Right lung (tissue), 5 donors: ENCODE data around the gene SLF2. TPM values are rescaled to one million over a fixed set of nuclear protein-coding genes. Genes with fewer than 3 reads are reported as not detected.
"Not testable (repeated sequence)": the region's sequence is repeated elsewhere in the genome, so short reads cannot be mapped to it uniquely, and the experiment has no call there.

Experiments
- DNase-seq, 2 donors: peaks; one replicate each; pipeline ENCODE4 v3.0.0-alpha.2; 2013
- polyA plus RNA-seq, 5 donors: library from polyadenylated mRNA; unstranded; fragments of 120-200 nt; gene quantifications; one replicate each; pipeline versions ENCODE4 v1.2.1 to v1.2.3, GENCODE V29; 2013; ENCODE audit warnings: inconsistent platforms in 1 of 5, low replicate concordance in 1 of 5; ENCODE audit not compliant: insufficient read length in 5 of 5, insufficient read depth in 1 of 5

The SLF2 gene
- polyA plus RNA-seq, 5 donors: 47.4 to 70.5 (median 57.0) TPM

DNA sequence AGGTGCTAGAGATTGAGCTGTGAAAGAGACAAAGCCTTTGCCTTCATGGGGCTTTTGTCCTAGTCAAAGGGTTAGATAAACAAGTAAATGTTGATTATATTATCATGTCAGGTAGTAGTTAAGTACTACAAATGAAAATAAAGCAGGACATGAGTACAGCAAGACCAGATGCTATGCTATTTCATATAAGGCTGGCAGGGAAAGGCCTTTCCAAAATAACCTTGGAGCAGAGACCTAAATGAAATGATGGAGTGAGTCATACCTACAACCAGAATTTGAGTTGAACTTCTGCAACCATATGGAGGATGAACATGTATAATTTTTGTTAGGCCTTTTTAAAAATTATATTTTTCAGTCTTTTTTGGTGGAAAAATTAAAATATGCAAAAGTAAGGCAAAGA lies 33.0 kb downstream of the SLF2 start:
- DNase-seq: no peak

DNA sequence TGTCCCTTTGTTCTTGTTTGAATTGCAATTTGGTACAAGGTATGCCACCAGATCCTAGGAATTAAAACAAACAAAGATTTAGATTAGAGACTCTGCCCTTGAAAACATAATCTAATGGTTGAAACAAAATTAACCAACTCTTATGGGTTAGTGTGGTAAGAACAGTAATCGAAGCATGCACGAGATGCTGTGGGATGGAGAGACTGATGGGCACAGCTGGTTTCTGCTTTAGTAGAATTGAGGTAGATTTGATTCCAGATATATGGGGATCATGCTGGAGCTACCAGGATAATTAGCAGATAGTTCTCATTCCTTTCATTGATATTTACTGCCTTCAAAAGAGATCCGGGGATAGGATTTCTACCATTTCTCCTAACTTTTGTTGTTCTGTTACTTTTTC lies 36.2 kb downstream of the SLF2 start:
- DNase-seq: no peak

DNA sequence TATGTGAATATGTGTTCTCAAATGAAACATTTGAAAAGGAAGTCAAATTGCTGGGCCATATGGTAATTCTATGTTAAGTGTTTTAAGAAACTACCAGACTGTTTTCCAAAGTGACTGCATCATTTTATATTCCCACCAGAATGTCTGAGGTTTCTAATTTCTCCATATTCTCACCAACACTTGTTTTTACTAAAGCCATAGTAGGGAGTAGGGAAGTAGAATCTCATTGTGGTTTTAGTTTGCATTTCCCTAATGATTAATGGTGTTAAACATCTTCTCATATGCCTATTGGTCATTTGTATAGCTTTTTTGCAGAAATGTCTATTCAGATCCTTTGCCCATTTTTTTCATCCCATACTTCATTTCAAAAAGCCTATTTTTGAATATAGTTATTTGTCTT lies 47.5 kb downstream of the SLF2 start:
- DNase-seq: no peak

DNA sequence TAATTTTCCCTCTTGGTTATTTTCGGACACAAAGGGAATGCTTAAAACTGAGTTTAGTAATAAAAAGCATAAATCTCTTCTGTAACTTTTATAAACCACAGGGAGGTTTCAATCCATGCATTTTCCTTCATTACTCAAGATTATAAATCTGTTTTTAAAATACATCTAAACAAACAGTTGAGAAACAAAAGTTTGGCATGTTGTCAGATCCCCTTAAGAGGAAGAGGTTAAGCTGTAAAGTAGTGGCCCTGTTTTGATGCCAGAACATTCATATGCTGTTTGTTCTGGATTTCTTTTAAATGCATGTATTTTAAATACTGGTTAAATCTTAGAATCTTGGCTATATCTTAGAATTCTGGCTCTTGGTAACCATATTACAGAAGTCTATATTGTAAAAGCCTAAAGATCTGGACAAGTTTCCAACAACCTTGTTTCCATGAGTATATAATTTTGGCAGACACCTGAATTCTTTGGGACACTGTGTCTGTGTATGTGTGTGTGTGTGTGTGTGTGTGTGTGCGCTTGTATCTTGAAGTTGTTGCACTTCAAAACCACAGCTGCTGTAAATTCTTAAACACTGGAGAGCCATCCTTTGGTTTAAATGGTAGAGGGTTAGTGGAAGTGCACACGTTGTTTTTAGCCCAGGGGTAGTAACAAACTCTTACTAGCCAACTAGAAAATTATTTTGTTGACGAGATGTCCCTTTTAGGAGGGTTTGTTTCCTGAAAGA lies 49.8 kb downstream of the SLF2 start:
- peak in 1 of 2 donors; percentile 17 for DNase-seq

DNA sequence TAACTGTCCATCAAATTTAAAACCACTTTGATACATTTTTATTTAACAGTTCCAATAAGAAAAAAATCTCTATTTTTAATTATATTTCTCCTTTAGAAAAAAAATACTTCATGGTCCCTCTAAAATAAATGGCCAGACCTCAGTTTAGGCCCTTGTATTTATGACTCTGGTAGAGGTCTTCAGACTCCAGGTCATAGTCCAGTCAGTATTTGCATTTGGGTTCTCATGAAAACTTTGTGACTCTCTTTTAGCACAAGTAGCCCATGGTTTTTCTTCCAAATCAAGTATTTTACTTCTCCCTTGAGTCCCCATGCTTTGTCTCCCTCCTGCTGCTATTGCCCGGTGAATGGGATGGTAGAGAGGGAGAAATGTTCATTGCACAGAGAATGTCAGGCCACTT lies 51.1 kb downstream of the SLF2 start:
- no peak for DNase-seq

DNA sequence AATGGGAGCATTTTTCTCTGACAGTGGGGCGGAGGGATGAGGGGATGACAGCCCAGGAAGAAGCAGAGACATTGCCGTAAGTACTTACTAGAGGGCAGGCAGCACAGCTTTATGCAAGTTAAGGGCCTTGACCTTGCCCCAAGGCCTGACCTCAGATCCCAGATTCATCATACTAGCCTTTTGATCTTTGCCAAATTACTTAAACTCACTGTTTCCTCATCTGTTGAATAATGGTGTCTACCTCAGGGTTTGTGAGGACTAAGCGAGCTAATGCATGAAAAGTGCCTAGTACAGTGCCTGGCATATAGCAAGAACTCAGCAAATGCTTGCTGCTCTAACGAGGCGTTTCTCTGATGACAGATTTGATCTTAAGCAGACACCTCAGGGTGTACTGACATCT lies 53.1 kb downstream of the SLF2 start:
- DNase-seq: no peak

DNA sequence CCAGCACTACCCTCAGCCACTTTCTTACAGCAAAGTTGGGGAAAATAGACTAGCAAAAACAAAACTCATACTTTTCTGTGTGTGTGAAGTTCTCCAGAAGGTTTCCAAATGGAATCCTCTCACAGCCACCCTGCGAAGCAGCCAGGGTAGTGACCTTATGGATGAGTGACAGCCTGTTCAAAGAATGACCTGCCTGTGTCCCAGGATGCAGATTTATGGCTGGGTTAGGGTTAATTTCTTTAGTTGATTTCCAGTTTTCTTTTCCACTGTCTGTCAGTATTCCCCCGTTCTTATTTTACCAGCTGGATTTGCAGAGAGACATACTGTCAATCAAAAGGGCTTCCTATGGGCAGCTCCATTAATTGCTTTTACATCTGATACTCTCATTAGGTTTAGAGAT lies 54.1 kb downstream of the SLF2 start:
- no peak for DNase-seq

DNA sequence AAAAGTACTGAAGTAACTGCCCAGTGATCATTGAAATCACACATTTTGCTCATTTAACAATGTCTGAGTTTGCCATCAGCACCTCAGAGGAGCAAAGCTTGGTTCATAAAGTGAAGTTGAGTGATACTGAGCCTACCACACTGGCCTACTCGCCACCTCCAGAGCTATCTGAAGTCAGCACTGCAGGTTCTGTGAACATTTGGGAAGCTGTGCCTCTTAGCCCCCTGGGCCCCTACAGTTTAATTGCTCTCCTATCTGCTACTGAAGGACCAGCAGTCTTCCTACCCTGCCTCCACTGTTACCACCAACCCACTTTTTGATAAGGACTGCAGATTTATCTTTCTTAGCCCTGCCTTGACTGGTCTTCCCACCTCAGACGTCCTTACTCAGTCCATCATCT lies 54.6 kb downstream of the SLF2 start:
- no peak for DNase-seq

DNA sequence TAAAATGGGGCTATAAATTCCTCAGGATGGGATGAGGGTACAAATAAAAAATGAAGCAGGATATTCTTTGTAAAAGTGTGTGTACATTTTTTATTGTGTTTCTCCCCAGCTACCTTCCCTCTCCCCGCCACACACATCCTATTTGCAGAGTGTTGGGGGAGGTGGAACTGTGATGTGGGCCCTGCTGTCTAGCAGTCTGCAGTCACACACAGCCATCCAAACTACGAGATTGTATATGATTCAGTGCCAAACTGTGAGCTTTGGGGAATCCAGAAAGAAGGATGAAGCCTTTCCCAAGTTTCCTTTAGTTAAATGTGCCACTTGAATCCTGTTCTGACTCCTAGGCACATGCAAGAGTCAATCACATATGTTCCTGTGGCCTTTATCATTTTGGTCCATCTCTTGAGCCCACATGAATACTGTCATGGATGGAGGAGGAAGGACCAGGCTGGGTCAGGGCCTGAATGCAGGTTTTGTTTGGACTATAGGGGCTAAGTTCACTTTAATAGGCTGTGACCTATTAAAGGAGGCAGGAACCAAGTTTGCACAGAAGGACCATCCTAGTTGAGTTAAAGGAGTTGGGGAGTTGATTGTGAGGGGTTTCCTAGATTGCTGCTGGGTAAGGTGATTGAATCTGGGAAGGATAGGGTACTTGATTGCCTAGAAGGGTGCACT lies 55.4 kb downstream of the SLF2 start:
- no peak for DNase-seq

DNA sequence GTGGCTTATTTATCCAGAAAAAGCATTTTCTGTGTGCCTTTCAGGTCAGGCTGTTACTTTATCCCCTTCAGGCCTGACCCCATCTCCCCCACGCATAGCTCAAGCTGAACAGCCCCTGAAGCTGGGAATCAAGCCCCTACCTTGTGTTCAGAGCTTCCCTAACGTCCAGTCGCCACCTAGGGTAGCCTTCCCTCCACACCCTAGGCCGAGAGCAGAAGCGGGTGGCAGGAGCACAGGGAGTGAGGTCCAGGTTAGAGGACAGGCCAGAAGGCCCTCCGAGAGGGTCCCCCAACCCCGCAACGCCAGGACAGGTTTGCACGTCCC lies 56.1 kb downstream of the SLF2 start:
- no peak for DNase-seq

DNA sequence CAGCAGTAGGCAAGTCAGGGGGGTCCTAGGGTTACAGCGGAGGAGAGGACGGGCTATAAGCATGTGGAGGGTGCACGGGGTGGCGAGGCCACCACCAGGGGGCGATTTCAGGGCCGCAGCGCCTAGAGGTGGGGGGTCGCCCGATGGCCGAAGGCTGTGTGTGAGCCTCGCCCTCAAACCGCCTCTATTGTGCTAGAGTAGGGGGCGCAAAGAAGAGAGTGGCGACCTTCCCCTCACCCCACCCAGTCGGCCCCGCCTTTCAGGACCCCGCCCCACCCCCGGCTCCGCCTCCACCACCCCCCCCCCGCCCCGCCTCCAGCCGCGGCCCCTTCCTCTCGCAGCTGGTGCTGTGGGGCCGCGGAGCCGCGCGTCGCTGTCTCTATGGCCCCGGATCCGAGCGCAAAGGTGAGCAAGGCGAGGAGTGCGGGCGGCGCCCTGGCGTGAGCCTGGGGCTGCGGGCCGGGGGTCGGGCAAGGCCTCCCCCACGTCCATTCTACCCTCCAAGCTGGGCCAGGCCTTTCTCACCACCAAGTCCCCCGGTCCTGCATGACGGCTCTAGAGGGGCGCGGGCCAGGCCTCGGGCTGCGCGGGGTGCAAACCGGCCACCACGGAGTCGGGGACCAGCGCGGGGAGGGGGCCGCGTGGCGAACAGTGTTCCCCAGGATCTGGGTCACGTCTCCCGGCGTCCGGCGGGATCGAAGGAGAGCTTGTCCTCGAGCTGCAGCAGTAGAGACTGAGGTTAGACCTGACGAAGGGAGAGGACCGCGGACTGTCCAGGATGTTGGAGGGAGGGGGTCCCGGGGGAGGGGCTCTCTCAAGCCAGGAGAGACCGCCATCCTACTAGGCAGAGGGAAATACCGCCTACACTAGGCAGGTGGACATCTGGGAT lies 56.7 kb downstream of the SLF2 start, which contains the start of gene SEMA4G:
Gene SEMA4G (plus strand): TSS at position 318 of the 889 bp plus-strand sequence. CDS start 3,409 bp downstream, outside the sequence.
- DNase-seq: peak; percentile 33 to 39

DNA sequence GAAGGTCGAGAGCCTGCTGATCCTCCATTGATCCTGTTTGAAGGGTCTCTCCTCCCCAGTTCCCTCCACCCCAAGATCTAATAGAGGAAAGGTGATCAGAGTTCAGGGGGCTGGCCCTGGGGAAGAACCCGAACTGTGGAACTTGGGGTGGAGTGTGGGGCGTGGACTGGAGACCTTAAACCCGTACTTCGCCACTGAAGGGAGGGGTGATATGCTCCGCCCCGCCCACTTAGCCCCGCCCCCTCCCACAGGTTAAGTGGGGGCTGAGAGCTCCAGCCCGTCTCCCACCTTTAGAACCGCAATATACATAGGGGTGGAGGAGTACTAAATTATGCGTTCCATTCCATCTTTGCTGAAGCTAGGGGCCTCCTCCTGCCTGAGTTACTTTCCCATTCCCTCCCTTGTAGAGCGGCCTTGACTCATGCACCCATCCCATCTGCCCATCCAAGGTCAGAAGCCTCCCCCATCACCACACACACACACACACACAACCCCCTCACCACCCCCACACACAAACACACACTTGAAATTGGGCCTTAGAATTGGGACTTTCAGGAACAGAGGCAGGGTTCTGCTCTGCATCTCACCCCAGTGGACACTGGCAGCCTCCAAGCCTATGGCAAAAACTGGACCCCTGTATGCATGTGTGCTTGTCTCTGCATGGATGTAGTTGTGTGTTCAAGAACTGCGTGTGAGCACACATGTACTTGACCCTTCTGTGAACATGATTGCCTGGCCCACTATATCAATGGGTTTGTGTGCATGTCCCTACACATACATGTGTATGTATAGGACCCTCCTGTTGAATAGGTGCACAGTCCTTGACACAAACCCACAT lies 57.5 kb downstream of the SLF2 start:
- DNase-seq: no peak

DNA sequence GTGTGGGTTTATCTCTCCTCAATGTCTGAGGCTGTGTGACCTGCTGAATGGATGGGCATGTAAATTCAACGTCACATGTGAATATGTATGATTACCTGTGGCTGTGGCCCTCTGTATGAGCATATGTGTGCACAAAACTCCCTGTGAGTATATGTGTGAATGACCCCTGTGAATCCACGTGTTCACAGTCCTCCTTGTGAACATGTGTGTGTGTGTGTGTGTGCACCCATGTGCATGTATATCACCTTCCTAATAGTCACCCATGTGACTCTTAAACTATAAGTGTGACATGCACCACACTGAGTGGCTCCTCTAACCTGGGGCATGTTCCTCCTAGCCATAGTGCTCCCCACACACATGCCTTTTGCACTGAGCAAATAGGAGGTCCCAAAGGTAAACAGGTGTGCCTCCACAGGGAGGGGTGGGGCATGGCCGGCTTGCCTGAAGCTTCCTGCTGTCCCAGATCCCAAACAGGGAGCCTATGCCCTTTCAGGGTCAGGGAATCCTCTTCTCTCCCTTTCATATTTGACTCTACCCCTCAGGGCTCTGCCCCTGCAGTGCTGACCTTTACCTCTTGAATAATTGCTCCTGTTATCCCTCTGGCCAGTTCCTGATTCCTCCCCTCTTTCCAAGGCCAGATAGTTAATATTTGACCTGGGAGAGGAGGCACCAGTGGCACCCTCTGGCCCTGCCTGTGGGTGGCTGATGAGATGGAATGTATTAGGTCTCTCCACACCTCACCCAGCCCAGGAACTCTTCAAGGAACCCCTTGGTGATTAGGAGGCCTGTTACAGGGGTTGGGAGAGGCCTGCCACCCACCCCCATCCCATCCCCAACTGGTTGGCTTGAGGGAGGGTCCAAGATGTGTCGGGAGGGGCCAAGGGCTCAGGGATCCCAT lies 58.4 kb downstream of the SLF2 start:
- DNase-seq: no peak

DNA sequence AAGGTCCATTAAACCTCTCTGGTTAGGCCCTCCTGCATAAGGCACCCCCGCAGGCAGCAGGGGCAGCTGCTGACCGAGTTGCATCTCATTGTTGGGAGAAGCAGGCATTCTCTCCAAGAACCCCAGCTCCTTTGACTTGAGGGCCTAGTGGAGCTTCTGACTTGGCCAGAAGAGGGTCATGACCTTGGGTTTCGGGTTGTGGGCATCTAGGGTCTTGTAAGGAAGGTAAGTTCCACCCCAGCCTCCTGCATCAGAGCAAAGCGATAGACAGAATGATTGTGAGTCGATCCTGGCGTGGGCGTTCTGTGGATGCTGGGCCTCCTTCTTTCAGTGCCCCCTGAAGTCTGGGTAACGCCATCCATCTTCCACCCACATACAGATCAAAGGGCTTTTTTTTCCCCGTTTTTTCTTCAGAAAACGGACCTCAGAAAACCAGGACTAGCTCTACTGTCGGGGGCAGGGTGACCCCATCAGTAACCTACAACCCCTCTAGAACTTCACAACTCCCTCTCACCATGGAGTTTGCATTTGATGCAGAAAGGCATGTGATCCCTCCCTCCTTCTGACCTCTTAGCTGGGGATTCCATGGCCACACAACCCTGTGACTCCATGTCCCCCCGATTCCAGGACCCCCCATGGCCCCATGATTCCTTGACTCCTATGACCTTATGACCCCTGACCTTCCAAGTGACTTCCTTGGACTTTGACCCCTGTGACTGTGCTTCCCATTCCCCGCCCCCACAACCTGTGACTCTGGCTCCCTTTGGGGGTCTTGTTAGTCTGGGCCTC lies 59.5 kb downstream of the SLF2 start:
- DNase-seq: no peak

DNA sequence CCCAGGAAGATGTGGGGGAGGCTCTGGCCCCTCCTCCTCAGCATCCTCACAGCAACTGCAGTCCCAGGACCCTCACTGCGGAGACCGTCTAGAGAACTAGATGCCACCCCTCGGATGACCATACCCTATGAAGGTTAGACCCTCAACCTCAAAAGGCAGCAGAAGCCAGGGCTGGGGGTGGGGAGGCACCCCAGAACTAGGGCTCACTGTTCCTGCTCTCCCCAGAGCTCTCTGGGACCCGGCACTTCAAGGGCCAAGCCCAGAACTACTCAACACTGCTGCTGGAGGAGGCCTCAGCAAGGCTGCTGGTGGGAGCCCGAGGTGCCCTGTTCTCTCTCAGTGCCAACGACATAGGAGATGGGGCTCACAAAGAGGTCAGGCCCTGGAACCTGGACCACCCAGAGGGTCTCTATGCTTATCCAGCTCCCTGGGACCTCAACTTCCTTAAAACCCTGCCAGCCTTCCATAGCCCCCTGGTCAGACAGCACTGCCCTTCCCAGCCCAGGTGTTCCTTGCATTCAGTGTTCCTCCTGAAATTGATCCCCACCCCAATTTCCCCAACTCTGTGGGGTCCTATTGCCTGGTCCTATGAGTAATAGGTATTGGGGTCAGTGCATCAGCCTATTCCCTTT lies 60.3 kb downstream of the SLF2 start:
- DNase-seq: no peak

DNA sequence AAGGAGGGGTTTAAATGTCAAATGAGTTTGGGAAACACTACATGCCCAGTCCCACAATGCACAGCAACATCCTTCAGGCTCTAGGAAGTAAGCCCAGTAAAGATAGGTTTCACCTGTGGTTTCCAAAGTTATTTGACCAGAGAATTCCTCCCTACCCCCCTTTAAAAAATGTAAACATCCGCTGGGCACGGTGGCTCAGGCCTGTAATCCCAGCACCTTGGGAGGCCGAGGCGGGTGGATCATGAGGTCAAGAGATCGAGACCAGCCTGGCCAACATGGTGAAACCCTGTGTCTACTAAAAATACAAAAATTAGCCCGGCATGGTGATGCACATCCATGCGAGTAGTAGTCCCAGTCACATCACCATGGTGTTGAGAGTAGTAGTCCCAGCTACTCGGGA lies 62.6 kb downstream of the SLF2 start:
- DNase-seq: not testable (repeated sequence)

DNA sequence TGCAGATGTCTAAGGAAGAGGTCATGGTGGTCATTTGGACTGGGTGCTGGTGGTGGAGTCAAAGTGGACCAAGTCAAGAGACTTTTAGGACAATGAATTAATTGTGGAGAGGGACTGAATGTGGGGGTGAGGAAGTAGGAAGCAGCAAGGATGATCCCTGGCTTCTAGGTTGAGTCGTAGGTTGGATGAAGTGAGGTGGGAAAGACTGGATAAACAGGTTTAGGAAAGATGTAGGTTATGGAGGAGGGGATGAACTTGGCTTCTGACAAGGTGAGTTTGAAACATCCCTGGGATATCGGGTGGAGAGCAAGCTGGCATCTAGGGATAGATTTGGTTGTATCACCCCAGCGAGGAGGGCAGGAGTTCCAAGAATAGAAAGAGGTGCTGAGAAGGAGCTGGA lies 64.1 kb downstream of the SLF2 start:
- no peak for DNase-seq

DNA sequence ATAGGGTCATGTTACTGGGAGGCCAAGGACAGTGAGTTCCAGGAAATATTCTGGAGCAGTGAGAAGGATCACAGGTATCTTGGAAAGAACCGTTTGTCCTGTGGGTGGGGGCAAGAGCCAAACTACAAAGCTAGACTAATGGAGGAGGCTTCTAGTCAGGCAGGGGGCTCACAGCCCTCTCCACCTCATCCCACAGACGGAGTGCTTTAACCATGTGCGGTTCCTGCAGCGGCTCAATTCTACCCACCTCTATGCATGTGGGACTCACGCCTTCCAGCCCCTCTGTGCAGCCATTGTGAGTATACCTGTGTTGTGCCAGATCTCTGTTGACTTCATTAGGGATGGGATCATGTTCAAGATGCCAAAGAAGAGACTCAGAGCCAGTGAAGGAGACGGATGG lies 64.7 kb downstream of the SLF2 start:
- DNase-seq: no peak
